ENCODE measurements around the gene DNER. TPM values are rescaled to one million over a fixed set of nuclear protein-coding genes. Genes with fewer than 3 reads are reported as not detected.

The DNER gene
- total RNA-seq, 1 experiment from 2014 or later, result 2.9 TPM

DNA sequence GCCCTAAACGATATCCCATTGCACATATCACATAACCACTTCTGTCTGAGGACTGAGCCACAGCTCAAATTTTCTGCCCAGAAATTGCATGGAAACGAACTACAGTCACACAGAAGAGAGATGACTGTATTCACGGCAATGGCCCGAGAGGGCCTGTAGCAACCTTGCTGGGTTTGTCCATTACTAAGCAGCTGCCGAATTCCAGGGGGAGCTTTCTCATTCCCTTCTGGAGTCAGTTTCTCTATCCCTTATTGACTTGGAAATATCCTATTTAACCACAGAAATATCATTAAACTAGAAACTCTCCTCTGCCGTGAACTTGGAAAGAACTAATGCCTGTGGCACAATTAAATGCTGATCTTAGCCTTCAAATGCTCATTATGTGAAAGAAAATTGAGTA, 183.9 kb downstream of the DNER start:
- no peak for TF ChIP-seq EGR1 (IDR thresholded peaks at IDR 0.05; ENCODE audit: low read depth)
- Histone ChIP-seq H3K79me2 (ENCODE audit: insufficient read depth, low read length) (no peaks in the 10 kb centered on the region), H4K20me1 (ENCODE audit: insufficient read depth) (no peaks in the 10 kb centered on the region), H3K9me2 (ENCODE audit: insufficient read depth) (no peaks in the 10 kb centered on the region), H3K27me3 (ENCODE audit: insufficient read depth, low read length) (no peaks in the 10 kb centered on the region), H2AFZ (ENCODE audit: low read depth, low read length, poor library complexity, severe bottlenecking) (no peak overlapping the region), H3K36me3 (ENCODE audit: control insufficient read depth in 1 of 2, insufficient read depth in 2 of 2, low read length in 2 of 2) (no peaks in the 10 kb centered on the region), H3K4me1 (ENCODE audit: control insufficient read depth in 1 of 2, insufficient read depth in 2 of 2, low read length in 2 of 2) (no peaks in the 10 kb centered on the region), H3K27ac (ENCODE audit: low read depth, low read length) (no peak overlapping the region), H3K4me2 (ENCODE audit: low read length) (no peak overlapping the region), H3K9me3 (ENCODE audit: control insufficient read depth in 1 of 2, insufficient read depth in 1 of 2, low read depth in 1 of 2, low read length in 2 of 2) (no peaks in the 10 kb centered on the region; a peak in 1 of 4 replicates), H3K4me3 (replicated peaks in 1 of 2; ENCODE audit: low read depth in 1 of 2, low read length in 2 of 2) (no peak overlapping the region), H3K9ac (ENCODE audit: low read length) (no peak overlapping the region)
- DNase-seq (ENCODE audit: low read depth, low spot score) (no peak), ATAC-seq (no peak)
- intact Hi-C loops (cut with micrococcal nuclease), result no loop called here
- CTCF ChIA-PET, result no interaction called here
- no TSS peak for BruUV-seq (replicated peaks)
- POLR2A ChIA-PET, result no interaction called here
- RAD21 ChIA-PET (ENCODE audit: low non-redundant PET in 1 of 2, low total read pairs in 2 of 2, uncharacterized antibody in 2 of 2, unreplicated experiment in 2 of 2), result no interaction called here

DNA sequence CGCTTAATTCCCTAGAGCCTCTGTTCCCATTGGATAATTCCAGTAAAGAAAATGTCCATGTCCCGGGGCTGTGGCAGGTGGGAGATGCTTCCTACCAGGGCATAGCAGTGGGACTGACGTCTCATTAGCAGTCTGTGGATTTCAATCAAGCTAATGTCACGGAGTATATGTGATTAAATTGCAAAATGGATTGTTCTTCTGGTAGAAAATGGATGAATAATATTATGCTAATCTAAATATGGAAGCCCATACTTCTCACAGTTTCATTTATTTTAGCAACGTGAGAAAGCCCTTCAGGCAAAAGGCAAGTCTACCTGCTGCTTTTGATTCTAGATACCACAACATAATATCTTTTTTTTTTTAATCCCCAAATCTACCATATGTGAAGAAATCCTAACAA, 185.5 kb downstream of the DNER start:
- Histone ChIP-seq H3K9me3 (ENCODE audit: control insufficient read depth in 1 of 2, insufficient read depth in 1 of 2, low read depth in 1 of 2, low read length in 2 of 2) (no peaks in the 10 kb centered on the region; a peak in 1 of 4 replicates), H4K20me1 (ENCODE audit: insufficient read depth) (no peaks in the 10 kb centered on the region), H3K36me3 (ENCODE audit: control insufficient read depth in 1 of 2, insufficient read depth in 2 of 2, low read length in 2 of 2) (no peaks in the 10 kb centered on the region), H3K27me3 (ENCODE audit: insufficient read depth, low read length) (no peaks in the 10 kb centered on the region), H2AFZ (ENCODE audit: low read depth, low read length, poor library complexity, severe bottlenecking) (no peak overlapping the region), H3K79me2 (ENCODE audit: insufficient read depth, low read length) (no peaks in the 10 kb centered on the region), H3K9ac (ENCODE audit: low read length) (no peak overlapping the region), H3K9me2 (ENCODE audit: insufficient read depth) (no peaks in the 10 kb centered on the region), H3K4me2 (ENCODE audit: low read length) (no peak overlapping the region), H3K4me1 (ENCODE audit: control insufficient read depth in 1 of 2, insufficient read depth in 2 of 2, low read length in 2 of 2) (no peaks in the 10 kb centered on the region), H3K4me3 (replicated peaks in 1 of 2; ENCODE audit: low read depth in 1 of 2, low read length in 2 of 2) (no peak overlapping the region), H3K27ac (ENCODE audit: low read depth, low read length) (no peak overlapping the region)
- no peak for ATAC-seq
- TF ChIP-seq EZH2 (IDR thresholded peaks at IDR 0.05) (no peak), TCF7L2 (IDR thresholded peaks at IDR 0.05; ENCODE audit: borderline replicate concordance, extremely low read depth, insufficient read depth, insufficient read length) (no peak), SP1 (IDR thresholded peaks at IDR 0.05; ENCODE audit: low read depth) (no peak), REST (IDR thresholded peaks at IDR 0.05; ENCODE audit: low read depth) (no peak), CBX3 (IDR thresholded peaks at IDR 0.05; ENCODE audit: low read depth) (no peak), CEBPB (IDR thresholded peaks at IDR 0.05; ENCODE audit: low read depth) (no peak), SIN3A (IDR thresholded peaks at IDR 0.05; ENCODE audit: low read depth) (no peak), POLR2A (IDR thresholded peaks at IDR 0.05; ENCODE audit: borderline replicate concordance, extremely low read depth, insufficient read depth, insufficient read length) (no peak), POLR2AphosphoS5 (IDR thresholded peaks at IDR 0.05; ENCODE audit: low read depth, low read length) (no peak), SRF (IDR thresholded peaks at IDR 0.05; ENCODE audit: low read depth) (no peak), EZH2phosphoT487 (IDR thresholded peaks at IDR 0.05; ENCODE audit: borderline replicate concordance) (no peak), YY1 (IDR thresholded peaks at IDR 0.05; ENCODE audit: extremely low read depth, insufficient replicate concordance, low read depth, low read length) (no peak), RAD21 (IDR thresholded peaks at IDR 0.05; ENCODE audit: low read depth) (no peak)
- TF ChIP-seq, protein P1, sequence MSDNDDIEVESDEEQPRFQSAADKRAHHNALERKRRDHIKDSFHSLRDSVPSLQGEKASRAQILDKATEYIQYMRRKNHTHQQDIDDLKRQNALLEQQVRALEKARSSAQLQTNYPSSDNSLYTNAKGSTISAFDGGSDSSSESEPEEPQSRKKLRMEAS (IDR thresholded peaks at IDR 0.05), result no peak
- no TSS peak for BruUV-seq (replicated peaks)
- POLR2A ChIA-PET, result no interaction called here
- RAD21 ChIA-PET (ENCODE audit: low non-redundant PET in 1 of 2, low total read pairs in 2 of 2, uncharacterized antibody in 2 of 2, unreplicated experiment in 2 of 2), result no interaction called here
- CTCF ChIA-PET, result no interaction called here
- DNase-seq (ENCODE audit: low read depth, low spot score), result no peak
- intact Hi-C loops (cut with micrococcal nuclease), result no loop called here

All from HCT116 (cell line).